ENCODE data around the gene TRAM2. TPM values are rescaled to one million over a fixed set of nuclear protein-coding genes. Genes with fewer than 3 reads are reported as not detected.

TRAM2 gene
- total RNA-seq, 2 donors from 2014 or later, result 7.2 to 22.4 TPM

DNA sequence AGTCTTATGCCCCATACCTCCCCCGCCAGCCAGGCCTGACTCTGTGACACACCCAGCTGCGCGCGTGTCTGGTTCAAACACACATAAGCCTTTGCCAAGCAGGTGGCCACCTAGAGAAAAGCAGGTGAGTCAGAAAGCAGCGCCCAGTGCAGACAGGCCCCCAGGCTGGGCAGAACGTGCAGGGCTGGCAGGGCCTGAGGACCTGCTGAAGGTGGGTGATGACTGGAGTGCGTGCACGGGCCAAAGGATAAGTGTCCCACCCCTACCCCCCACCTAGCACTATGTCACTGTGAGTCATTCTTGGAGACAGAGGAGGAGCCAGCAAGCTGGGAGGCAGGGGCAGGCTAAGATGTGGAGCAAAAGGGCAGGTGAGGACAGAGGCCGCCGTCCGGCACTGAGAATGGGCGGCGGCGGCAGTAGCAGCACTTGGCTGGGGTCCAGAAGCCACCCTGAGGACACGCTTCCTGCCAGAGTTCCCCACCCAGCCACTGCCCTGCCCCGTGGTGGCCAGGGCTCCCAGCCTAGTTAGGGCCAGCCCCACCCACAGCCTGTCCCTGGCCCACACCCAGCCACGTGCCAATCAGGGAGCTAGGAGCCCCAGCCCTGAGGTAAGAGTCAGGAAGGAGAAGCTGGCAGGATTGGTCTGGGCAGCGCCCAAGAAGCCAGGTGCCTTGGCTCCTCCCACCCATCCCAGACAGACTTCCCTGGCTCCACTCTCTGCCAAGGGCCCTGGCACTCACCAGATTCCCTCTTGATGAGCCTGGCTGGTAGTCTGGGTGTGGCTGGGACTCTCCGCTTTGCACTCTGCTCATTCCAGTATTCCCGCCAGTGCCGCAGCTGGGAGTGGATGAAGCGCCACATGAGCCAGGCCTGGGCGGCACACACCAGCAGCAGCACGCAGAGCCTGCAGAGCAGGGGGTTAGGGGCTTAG is 72.7 kb downstream of the TRAM2 start:
- 35% methylated on average over 23 of the region's 24 CpGs for WGBS
- intact Hi-C loops (cut with DNase I), result loop anchor here (5.0 kb wide), 1 partner anchor 82 kb away; the partner anchor contains the start of gene EFHC1
- H3K4me1 ChIP-seq (replicated peaks), result no peaks in the 10 kb centered on the region

DNA sequence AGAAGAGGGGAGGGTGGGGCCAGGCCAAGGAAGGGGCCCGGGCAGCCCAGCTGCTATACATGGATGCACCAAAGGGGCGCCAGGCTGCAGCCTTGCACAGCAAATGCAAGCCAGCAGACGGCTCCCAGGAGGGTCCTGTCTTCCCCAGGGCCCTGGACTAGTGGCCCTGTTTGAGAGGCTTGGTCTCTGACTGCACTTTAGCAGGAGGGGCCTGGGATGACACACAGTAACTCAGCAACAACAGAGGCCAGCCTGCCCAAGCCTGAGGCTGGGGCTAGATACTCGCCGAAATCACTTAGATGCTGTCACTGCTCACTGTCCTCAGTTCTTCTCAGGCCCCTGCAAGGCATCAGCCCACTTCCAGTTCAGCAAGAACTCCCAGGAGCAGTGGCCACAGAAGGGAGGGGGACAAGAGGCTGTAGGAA is 73.5 kb downstream of the TRAM2 start:
- Histone ChIP-seq H3K9me3 (no peaks in the 10 kb centered on the region), H3K4me3 (no peak overlapping the region), H3K36me3 (no peaks in the 10 kb centered on the region), H3K27me3 (replicated peaks; ENCODE audit: insufficient read depth) (no peaks in the 10 kb centered on the region), H3K27ac (peak overlapping the region; percentile 47 to 57), H3K4me1 (replicated peaks) (no peaks in the 10 kb centered on the region)
- intact Hi-C loops (cut with DNase I), result loop anchor here (5.0 kb wide), 1 partner anchor 81 kb away; the partner anchor contains the start of gene EFHC1
- DNase-seq (ENCODE audit: low spot score), result no peak
- 55% methylated on average over 5 of the region's 5 CpGs for WGBS
- TF ChIP-seq POLR2A (IDR thresholded peaks at IDR 0.05) (no peak), POLR2AphosphoS5 (IDR thresholded peaks at IDR 0.05) (no peak)
- TF ChIP-seq, protein P1, sequence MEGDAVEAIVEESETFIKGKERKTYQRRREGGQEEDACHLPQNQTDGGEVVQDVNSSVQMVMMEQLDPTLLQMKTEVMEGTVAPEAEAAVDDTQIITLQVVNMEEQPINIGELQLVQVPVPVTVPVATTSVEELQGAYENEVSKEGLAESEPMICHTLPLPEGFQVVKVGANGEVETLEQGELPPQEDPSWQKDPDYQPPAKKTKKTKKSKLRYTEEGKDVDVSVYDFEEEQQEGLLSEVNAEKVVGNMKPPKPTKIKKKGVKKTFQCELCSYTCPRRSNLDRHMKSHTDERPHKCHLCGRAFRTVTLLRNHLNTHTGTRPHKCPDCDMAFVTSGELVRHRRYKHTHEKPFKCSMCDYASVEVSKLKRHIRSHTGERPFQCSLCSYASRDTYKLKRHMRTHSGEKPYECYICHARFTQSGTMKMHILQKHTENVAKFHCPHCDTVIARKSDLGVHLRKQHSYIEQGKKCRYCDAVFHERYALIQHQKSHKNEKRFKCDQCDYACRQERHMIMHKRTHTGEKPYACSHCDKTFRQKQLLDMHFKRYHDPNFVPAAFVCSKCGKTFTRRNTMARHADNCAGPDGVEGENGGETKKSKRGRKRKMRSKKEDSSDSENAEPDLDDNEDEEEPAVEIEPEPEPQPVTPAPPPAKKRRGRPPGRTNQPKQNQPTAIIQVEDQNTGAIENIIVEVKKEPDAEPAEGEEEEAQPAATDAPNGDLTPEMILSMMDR (IDR thresholded peaks at IDR 0.05), result no peak

More for the DNA sequence above, 72.7 kb downstream of the TRAM2 start:
- TF ChIP-seq POLR2A (IDR thresholded peaks at IDR 0.05) (peak; percentile 18), POLR2AphosphoS5 (IDR thresholded peaks at IDR 0.05) (peak; percentile 86)
- TF ChIP-seq, protein P1 (IDR thresholded peaks at IDR 0.05), result no peak
- Histone ChIP-seq H3K36me3 (peaks cover 0 to 2% of the 10 kb centered on the region in 2 donors), H3K27me3 (replicated peaks; ENCODE audit: insufficient read depth) (no peaks in the 10 kb centered on the region), H3K27ac (peak overlapping the region; percentile 47 to 57), H3K9me3 (no peaks in the 10 kb centered on the region), H3K4me3 (no peak overlapping the region)
- peak; percentile 96 for DNase-seq (ENCODE audit: low spot score)

DNA sequence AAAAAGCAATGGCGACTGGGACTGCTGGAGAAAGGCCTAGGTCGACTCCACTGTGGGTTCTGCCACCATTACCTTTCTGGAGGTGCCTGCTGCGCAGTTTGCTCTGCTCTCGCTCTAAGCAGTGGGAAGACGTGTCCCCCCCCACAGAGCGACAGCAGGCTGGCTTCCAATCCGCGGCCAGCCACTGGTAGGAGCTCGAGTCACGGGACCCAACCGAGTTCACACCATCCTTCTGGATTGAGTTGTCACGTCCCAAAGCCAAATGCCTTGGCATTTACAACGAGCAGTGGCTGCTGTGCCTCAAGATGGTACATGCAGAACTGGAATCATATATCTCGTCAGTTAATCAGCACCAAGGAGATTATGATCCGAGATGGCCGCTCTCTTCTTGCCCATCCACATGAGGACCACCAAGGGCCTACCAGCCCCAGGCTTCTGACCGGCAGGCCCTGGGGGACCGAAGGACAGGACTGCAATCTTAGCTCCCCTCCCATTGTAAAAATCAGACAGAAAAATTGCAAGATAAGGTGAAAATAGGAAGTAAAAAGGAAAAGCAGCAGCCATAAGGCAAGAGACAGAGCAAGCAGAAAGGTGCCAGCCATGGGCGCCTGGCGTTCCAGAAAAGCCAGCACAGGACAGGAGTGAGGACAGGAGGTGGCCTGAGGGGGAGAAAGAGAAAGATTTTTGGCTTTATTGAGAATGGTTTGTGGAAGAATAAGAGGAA is 74.4 kb downstream of the TRAM2 start:
- Histone ChIP-seq H3K27me3 (replicated peaks; ENCODE audit: insufficient read depth) (no peaks in the 10 kb centered on the region), H3K4me3 (no peak overlapping the region), H3K4me1 (replicated peaks) (no peaks in the 10 kb centered on the region), H3K36me3 (no peaks in the 10 kb centered on the region), H3K9me3 (no peaks in the 10 kb centered on the region), H3K27ac (no peak overlapping the region)
- intact Hi-C loops (cut with DNase I), result loop anchor here (5.0 kb wide), 1 partner anchor 80 kb away; the partner anchor contains the start of gene EFHC1
- TF ChIP-seq, protein P1 (IDR thresholded peaks at IDR 0.05), result no peak
- no peak for TF ChIP-seq POLR2AphosphoS5 (IDR thresholded peaks at IDR 0.05)
- TF ChIP-seq POLR2A (IDR thresholded peaks at IDR 0.05), result no peak
- DNase-seq (ENCODE audit: low spot score), result no peak
- WGBS, result 90% methylated on average over 20 of the region's 20 CpGs

DNA sequence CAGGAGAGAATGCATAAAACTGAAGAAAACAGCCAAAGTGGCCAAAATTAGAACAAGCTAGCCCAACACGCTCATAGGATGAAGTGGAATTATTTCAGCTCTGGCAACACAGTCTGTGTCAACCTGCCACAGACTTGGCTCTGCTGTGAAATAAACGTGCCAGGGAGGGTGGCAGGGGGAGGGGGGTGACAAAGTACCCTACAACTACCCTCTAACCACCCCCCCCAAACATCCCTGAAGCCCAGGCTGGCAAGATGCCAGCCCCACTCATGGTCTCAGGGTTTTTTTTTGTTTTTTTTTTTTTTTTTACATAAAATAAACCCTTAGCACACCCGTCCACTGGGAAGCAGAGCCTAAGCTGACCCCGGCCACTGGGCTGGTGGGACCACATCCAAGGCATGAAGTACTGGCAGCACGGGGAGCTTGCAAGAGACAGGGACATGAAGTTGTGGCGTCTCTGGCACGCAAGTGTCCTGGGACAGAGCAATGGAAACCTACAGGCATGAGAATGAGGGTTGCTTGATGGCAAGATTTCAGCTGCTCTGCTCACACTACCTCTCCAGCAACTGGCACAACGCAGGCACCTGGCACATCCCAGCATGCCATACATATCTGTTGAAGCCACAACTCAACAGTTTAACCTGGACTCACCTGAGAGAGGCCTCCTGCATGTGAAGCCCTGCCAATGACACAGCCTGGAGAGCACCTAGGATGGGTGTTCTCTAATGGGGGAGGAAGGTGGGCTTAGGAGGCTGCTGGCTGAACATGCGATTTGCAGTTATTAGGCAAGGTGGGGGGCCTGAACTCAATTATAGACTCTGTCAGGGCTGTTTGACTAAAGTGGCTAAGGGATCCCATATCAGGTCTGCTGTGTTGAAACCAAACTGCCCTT is 76.4 kb downstream of the TRAM2 start:
- TF ChIP-seq POLR2AphosphoS5 (IDR thresholded peaks at IDR 0.05), result no peak
- TF ChIP-seq, protein P1 (IDR thresholded peaks at IDR 0.05), result no peak
- WGBS, result 63% methylated on average over 9 of the region's 9 CpGs
- Histone ChIP-seq H3K27ac (no peak overlapping the region), H3K36me3 (no peaks in the 10 kb centered on the region), H3K4me3 (no peak overlapping the region), H3K27me3 (replicated peaks; ENCODE audit: insufficient read depth) (no peaks in the 10 kb centered on the region), H3K4me1 (replicated peaks) (no peaks in the 10 kb centered on the region), H3K9me3 (no peaks in the 10 kb centered on the region)
- intact Hi-C loops (cut with DNase I), result loop anchor here (5.0 kb wide), 1 partner anchor 78 kb away; the partner anchor contains the start of gene EFHC1
- no peak for DNase-seq (ENCODE audit: low spot score)
